ENCODE data around the gene VPS13D.
"Not testable (repeated sequence)": the region's sequence is repeated elsewhere in the genome, so short reads cannot be mapped to it uniquely, and the experiment has no call there.

VPS13D gene

GRCh38 chr1:12296623-12297022, 66.8 kb downstream of the VPS13D start:
- DNase-seq = no peak

- no peak for DNase-seq
These were observed 70.9 kb downstream of the VPS13D start for GRCh38 chr1:12300706-12301105.

DNA sequence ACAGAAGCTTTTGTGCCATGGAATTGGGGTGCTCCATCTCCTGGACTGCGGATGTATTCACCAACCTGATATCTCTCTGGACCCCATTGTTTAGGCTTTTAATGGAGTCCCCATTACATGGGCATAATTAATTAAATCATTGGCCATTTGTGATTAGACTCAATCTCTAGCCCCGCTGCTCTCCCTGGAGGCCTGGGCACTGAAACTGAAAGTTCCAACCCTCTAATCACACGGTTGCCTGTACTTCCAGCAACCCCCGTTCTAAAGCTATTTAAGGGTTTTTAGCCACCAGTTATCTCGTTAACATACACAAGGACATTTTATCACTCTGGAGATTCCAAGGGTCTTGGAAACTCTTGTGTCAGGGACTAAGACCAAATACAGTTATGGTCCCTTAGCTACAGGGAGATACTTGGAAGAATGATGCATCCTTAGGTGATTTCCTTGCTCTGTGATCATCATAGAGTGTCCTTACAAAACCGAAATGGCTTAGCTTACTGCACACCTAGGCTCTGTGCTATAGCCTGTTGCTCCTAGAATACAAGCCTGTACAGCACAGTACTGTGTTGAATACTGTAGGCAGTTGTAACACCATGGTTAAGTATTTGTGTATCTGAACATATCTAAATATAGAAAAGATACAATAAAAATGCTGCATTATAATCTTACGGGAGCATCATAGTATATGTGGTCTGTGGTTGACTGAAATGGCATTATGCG, 71.8 kb downstream of the VPS13D start:
- DNase-seq = no peak

GRCh38 chr1:12302798-12303447, 73.1 kb downstream of the VPS13D start:
- DNase-seq = no peak

GRCh38 chr1:12305377-12305776, 75.5 kb downstream of the VPS13D start:
- DNase-seq = no peak

GRCh38 chr1:12309783-12310742, 80.2 kb downstream of the VPS13D start:
- DNase-seq = no peak

GRCh38 chr1:12314333-12314903, 84.6 kb downstream of the VPS13D start:
- no peak for DNase-seq

DNA sequence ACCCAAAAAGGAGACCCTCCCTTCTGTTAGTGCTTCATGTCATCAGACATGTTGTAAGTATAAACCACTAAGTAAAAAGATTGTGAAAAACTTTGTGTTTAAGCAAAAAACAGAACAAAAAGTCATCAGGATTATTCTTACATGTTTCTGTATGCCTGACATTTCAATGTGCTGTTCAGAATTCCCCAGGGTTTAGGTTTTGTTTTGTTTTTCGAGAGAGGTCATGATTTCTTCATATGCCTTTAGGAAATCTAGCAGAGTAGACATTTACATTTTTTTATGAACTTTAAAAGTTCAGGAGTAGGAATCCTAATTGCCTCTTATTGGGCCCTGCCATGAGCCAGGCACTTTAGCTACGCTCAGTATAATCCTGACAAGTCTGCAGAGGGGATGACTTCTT, 85.3 kb downstream of the VPS13D start:
- no peak for DNase-seq

GRCh38 chr1:12316331-12316730, 86.5 kb downstream of the VPS13D start:
- no peak for DNase-seq

DNA sequence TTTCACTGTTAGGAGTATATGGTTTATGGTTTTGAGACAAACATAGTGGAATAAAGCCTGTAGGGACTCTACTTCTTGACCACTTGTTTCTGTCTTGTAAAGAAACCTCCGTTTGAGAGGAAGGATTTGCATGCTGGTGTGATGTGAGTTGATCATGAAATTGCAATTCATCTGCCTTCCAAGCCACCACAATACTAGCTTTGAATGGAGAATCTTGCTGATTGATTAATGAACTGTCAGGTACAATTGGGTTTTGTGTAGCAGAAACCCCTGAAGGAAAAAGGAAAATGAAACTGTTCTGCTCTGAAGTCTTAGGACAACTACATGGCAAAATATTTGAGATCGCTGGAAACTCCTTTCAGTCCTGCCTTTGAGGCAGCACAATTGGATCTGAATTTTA, 90.7 kb downstream of the VPS13D start:
- DNase-seq = no peak

DNA sequence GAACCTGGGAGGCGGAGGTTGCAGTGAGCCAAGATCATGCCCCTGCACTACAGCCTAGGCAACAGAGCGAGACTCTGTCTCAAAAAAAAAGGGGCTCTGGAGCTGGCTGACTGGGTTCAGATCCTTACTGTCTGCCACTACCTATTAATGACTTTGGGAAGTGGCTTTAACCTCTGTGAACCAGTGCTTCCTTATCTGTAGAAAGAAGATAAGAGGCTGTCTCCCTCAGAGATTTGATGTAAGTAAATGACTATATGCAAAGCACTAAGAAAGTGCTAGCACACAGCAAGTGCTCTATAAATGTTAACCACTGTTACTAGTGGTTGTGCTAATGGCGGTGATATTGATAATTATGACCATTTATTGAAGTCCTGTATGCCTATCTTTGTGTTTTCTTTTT, 94.6 kb downstream of the VPS13D start:
- DNase-seq = no peak

DNA sequence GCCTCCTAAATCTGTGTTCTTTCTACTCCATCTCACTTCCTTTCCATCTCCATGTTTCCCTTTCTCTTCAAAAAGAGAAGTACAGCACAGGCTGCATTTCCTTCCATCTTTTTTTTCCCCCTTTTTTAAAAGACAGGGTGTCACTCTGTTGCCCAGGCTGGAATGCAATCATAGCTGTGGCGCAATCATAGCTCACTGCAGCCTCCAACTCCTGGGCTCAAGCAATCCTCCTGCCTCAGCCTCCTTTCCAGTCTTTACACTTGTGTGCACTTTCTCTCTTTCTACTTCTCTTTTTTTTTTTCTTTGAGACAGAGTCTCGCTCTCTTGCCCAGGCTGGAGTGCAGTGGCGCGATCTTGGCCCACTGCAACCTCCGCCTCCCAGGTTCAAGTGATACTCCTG, 95.1 kb downstream of the VPS13D start:
- not testable (repeated sequence) for DNase-seq

- no peak for DNase-seq
These were observed 97.2 kb downstream of the VPS13D start for GRCh38 chr1:12326986-12327385.

DNA sequence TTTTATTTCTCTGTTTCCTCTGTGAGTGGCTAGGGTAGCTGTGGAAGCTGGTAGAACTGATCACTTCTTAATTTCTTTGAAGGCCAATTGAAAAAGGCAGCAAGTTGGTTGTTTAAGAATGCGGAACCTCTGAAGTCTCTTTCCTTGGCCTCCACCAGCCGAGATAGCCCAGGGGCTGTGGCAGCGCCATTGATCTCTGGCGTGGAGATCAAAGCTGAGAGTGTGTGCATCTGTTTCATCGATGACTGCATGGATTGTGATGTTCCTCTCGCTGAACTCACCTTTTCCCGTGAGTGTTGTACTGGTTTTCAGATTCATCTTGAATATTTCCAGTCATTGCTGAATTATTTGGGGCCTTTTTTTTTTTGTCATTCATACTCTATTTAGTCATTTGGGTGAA, 97.7 kb downstream of the VPS13D start:
- no peak for DNase-seq

GRCh38 chr1:12333036-12333785, 103.4 kb downstream of the VPS13D start:
- DNase-seq = no peak

DNA sequence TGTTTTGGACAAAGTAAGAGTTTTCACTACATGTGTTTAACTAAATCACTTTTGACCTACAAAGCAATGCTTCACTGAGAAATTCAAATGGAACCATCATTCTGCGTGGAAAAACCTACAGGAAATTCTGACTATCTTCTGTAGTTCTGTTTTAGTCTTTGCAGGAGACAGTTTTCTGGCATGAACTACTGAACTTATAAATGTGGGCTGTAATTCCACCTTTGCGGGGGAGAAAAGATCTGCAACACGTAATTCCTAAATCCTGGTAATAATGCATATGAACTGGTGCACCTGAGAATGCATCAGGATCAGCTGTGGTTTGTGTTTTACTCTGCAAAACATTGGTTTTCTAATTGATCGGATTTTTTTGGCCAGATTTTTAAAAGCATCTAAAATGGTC, 106.0 kb downstream of the VPS13D start:
- no peak for DNase-seq

DNA sequence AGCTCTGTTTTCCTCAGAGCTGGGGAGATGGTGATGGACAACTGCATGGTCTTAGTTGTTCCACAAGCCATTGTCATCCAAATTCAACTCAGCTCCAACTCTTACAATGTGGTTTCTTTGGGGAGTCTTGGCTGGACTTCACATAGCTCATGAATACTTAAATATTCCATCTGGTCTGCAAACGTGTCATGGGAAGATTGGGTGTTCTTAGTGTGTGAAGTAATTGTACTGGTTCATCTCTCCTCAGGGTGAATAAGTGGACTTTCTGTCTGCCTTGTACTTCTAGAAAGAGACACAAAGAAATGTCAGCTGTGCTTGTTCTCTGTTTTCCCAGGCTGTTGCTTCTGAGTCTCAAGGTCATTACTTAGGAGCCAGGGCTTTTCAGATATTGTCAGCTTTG, 106.6 kb downstream of the VPS13D start:
- no peak for DNase-seq

- DNase-seq = no peak
These were observed 108.2 kb downstream of the VPS13D start for GRCh38 chr1:12338017-12338416.

DNA sequence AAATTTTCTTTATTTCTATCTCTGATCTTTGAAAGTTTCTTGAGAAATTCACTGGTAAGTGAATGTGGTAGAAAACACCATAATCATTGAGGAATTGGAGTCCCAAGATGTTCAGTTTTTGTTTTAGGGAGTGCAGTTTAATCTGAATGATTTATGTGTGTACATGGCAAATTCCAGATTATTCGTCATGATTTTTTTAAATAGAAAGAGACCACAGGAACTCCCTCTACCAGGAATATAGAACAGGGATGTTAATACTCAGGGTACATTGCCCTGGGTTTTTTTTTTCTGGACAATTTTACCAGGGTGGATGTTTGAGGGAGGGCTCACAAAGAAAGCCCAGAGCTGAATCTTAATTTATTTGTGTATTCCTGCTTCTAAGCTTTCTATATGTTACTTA, 109.0 kb downstream of the VPS13D start:
- no peak for DNase-seq

GRCh38 chr1:12339396-12339795, 109.6 kb downstream of the VPS13D start:
- DNase-seq = no peak

GRCh38 chr1:12339811-12340543, 110.1 kb downstream of the VPS13D start:
- no peak for DNase-seq

DNA sequence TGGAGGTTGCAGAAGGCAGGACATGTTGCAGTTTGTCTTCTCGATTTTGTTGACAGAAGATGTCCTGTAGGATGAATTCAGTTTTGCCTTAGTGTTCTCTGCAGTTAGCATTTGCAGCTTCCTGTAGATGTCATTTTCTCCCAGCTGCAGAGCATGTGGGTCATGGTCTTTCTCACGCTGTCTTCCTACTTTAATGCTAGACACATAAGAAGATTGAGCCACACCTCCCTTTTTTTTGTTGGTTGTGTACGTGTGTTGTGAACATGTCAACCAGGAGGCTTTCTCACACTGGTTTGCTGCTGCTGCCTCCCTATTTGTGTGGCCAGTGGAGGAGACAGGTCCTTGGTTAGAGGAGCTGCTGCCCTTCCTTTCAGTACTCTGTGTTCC, 110.7 kb downstream of the VPS13D start:
- no peak for DNase-seq

Measured in activated CD8-positive, alpha-beta memory T cell treated with anti-CD3 and anti-CD28 coated beads, Interleukin-2, amount 50 U/mL, for 4 hours (primary cell).